Thoracic aorta (tissue), 2 donors: ENCODE results near the gene CCDC12. TPM values are rescaled to one million over a fixed set of nuclear protein-coding genes. Genes with fewer than 3 reads are reported as not detected.
A peak's percentile ranks its signal among the peaks of the same experiment; 100 is the strongest.

Experiments
- ATAC-seq: fragments of 150-250 bp; one replicate; pipeline ENCODE4 v1.8.0; 2017; ENCODE audit warnings: low read depth; ENCODE audit not compliant: insufficient number of reproducible peaks, low FRiP score
- DNase-seq: peaks from one replicate; pipeline ENCODE4 v3.0.0-alpha.2; 2020; ENCODE audit warnings: low spot score
- H3K27ac ChIP-seq, 2 donors: fragments of 200-600 bp; sonication (generic); 1 replicate in 1 of 2; 2 replicates in 1 of 2; pipeline ENCODE4 v1.5.1; 2016; ENCODE audit warnings: mild to moderate bottlenecking in 2 of 2, moderate library complexity in 2 of 2
- H3K27me3 ChIP-seq: fragments of 200-600 bp; sonication (generic); replicated peaks from 2 replicates; pipeline ENCODE4 v1.6.0; 2016; ENCODE audit warnings: mild to moderate bottlenecking; ENCODE audit not compliant: insufficient read depth
- H3K36me3 ChIP-seq: fragments of 200-600 bp; sonication (generic); one replicate; pipeline ENCODE4 v1.5.1; 2016
- H3K4me1 ChIP-seq, 2 donors: fragments of 200-600 bp; sonication (generic); 1 replicate in 1 of 2; 2 replicates in 1 of 2; pipeline versions ENCODE4 v1.5.1 to v1.6.0; 2016; ENCODE audit warnings: low read depth in 2 of 2, mild to moderate bottlenecking in 1 of 2; ENCODE audit not compliant: control insufficient read depth in 1 of 2
- H3K4me3 ChIP-seq: fragments of 200-600 bp; sonication (generic); 2 replicates; pipeline ENCODE4 v1.5.1; 2016; ENCODE audit warnings: mild to moderate bottlenecking
- H3K9me3 ChIP-seq: fragments of 200-600 bp; sonication (generic); 2 replicates; pipeline ENCODE4 v1.5.1; 2016
- CTCF ChIP-seq: fragments of 200-600 bp; sonication (generic); IDR thresholded peaks from one replicate; pipeline ENCODE4 v1.5.1; 2019; ENCODE audit warnings: antibody characterized with exemption
- total RNA-seq, 2 donors: library from RNA; depleted of rRNA; stranded (reverse); fragments of >200 nt; gene quantifications; one replicate each; pipeline versions ENCODE4 v1.1.0 to v1.2.3, GENCODE V29; 2016

The CCDC12 gene
- total RNA-seq, 2 donors from 2014 or later = 29.8 to 58.8 TPM

- Histone ChIP-seq H3K27ac (peak overlapping the region; percentile 16 to 58), H3K27me3 (no peaks in the 10 kb centered on the region), H3K36me3 (peaks cover 22% of the 10 kb centered on the region), H3K4me1 (peaks cover 44 to 73% of the 10 kb centered on the region in 2 donors), H3K4me3 (no peak overlapping the region), H3K9me3 (no peaks in the 10 kb centered on the region)
- ATAC-seq = no peak
- no peak for DNase-seq
- TF ChIP-seq CTCF = no peak
These were observed 49.5 kb downstream of the CCDC12 start for GRCh38 chr3:46926871-46927717.

- peaks cover 37 to 67% of the 10 kb centered on the region in 2 donors for H3K4me1 ChIP-seq
- H3K27ac ChIP-seq = peak overlapping the region; percentile 16 to 58
- H3K36me3 ChIP-seq = peaks cover 29% of the 10 kb centered on the region
- no peak for DNase-seq
- H3K4me3 ChIP-seq = no peak overlapping the region
- H3K27me3 ChIP-seq = no peaks in the 10 kb centered on the region
- no peaks in the 10 kb centered on the region for H3K9me3 ChIP-seq
- no peak for ATAC-seq
- TF ChIP-seq CTCF = no peak
These were observed 50.1 kb downstream of the CCDC12 start for GRCh38 chr3:46926447-46926846.

- Histone ChIP-seq H3K36me3 (peaks cover 33% of the 10 kb centered on the region), H3K27ac (peak overlapping the region; percentile 16 to 58), H3K4me1 (peaks cover 33 to 63% of the 10 kb centered on the region in 2 donors), H3K4me3 (no peak overlapping the region), H3K9me3 (no peaks in the 10 kb centered on the region), H3K27me3 (no peaks in the 10 kb centered on the region)
- ATAC-seq (no peak), DNase-seq (no peak)
- TF ChIP-seq CTCF = no peak
These were observed 50.5 kb downstream of the CCDC12 start for GRCh38 chr3:46926039-46926438.

- no peak for ATAC-seq
- H3K27ac ChIP-seq = no peak overlapping the region
These were observed 51.0 kb downstream of the CCDC12 start for GRCh38 chr3:46925585-46925934.

More at GRCh38 chr3:46925585-46925934, 51.0 kb downstream of the CCDC12 start:
- Histone ChIP-seq H3K4me3 (no peak overlapping the region), H3K4me1 (peaks cover 28 to 58% of the 10 kb centered on the region in 2 donors), H3K36me3 (peaks cover 38% of the 10 kb centered on the region), H3K9me3 (no peaks in the 10 kb centered on the region), H3K27me3 (no peaks in the 10 kb centered on the region)
- no peak for DNase-seq
- no peak for TF ChIP-seq CTCF
